Muscle of arm (tissue), 14 donors: ENCODE data around the gene PRIM1. TPM values are rescaled to one million over a fixed set of nuclear protein-coding genes. Genes with fewer than 3 reads are reported as not detected.
A peak's percentile ranks its signal among the peaks of the same experiment; 100 is the strongest.
"Not testable (repeated sequence)": the region's sequence is repeated elsewhere in the genome, so short reads cannot be mapped to it uniquely, and the experiment has no call there.

Experiments
- DNase-seq: peaks from one replicate; pipeline ENCODE4 v3.0.0-alpha.2; 2013
- long read RNA-seq, 11 donors: transcript quantifications; one replicate each; lab custom pipeline, GENCODE V29; 2026
- polyA plus RNA-seq, 12 donors: library from polyadenylated mRNA; unstranded; fragments of 120-200 nt; gene quantifications; one replicate each; pipeline ENCODE4 v1.2.1, GENCODE V29; 2013; ENCODE audit not compliant: insufficient read length in 12 of 12

The PRIM1 gene
- polyA plus RNA-seq: 10 to 100 TPM in 10 of 12 donors, not detected in 2; 10.1 to 27.3 (median 13.7) TPM
- long read RNA-seq, donor 1, partial matches to known transcripts: 0 of 2 reads
- long read RNA-seq, donor 1, other reads (novel, unspliced or antisense): 0 of 2 reads
- long read RNA-seq, donor 2, partial matches to known transcripts: 0 of 2 reads
- long read RNA-seq, donor 2, other reads (novel, unspliced or antisense): 0 of 2 reads
- long read RNA-seq, donor 3, partial matches to known transcripts: 0 of 1 reads
- long read RNA-seq, donor 3, other reads (novel, unspliced or antisense): 0 of 1 reads
- long read RNA-seq, donor 4: 0 reads
- long read RNA-seq, donor 5: 0 reads
- long read RNA-seq, donor 6, partial matches to known transcripts: 0 of 2 reads
- long read RNA-seq, donor 6, other reads (novel, unspliced or antisense): 0 of 2 reads
- long read RNA-seq, donor 7, partial matches to known transcripts: 0 of 1 reads
- long read RNA-seq, donor 7, other reads (novel, unspliced or antisense): 0 of 1 reads
- long read RNA-seq, donor 8: 0 reads
- long read RNA-seq, donor 9, partial matches to known transcripts: 0 of 1 reads
- long read RNA-seq, donor 9, other reads (novel, unspliced or antisense): 0 of 1 reads
- long read RNA-seq, donor 10: 0 reads
- long read RNA-seq, donor 11, partial matches to known transcripts: 0 of 1 reads
- long read RNA-seq, donor 11, other reads (novel, unspliced or antisense): 0 of 1 reads

- peak; percentile 86 for DNase-seq
Measured at GRCh38 chr12:56751712-56752598, at the start of gene PRIM1. TSS of gene PRIM1 (minus strand) at chr12:56752323. CDS start at chr12:56752298, 25 bp downstream.

DNA sequence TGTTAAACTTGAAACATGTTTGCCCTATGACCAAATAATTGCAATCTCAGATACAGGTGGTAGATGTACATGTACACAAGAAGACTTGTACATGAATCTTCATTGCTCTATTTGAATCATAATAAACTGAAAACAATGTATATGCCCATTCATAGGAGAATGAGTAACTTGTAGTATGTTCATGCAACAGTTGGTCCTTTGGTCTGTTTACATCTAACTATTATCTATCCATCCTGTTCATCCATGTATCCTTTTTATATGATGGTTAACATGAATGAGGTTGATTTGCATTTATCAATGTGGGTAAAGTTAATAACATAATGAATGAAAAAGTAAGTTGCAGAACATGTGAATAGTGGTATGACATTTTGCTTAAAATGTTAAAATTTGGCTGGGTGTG lies 48.1 kb upstream of the PRIM1 start:
- no peak for DNase-seq

- DNase-seq: not testable (repeated sequence)
Measured at GRCh38 chr12:56799345-56799744, 47.2 kb upstream of the PRIM1 start.

DNA sequence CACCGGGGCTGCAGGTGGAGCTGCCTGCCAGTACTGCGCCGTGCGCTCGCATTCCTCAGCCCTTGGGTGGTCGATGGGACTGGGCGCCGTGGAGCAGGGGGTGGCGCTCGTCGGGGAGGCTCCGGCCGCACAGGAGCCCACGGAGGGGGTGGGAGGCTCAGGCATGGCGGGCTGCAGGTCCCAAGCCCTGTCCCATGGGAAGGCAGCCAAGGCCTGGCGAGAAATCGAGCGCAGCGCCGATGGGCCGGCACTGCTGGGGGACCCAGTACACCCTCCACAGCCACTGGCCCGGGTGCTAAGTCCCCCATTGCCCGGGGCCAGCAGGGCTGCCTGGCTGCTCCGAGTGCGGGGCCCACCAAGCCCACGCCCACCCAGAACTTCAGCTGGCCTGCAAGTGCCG lies 43.7 kb upstream of the PRIM1 start:
- not testable (repeated sequence) for DNase-seq

GRCh38 chr12:56795046-56795562 lies 43.0 kb upstream of the PRIM1 start:
- DNase-seq: not testable (repeated sequence)

DNA sequence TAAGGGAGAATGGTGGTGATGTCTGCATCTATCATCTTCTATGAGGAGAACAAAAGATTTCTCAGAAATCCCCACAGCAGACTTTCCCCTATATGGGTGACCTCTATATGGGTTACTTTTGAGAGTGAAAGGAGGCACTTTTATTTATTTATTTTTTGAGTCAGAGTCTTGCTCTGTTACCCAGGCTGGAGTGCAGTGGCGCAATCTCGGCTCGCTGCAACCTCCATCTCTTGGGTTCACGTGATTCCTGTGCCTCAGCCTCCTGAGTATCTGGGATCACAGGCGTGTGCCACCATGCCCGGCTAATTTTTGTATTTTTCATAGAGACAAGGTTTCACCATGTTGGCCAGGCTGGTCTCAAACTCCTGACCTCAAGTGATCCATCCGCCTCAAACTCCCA lies 41.0 kb upstream of the PRIM1 start:
- DNase-seq: not testable (repeated sequence)

GRCh38 chr12:56792678-56793077 lies 40.6 kb upstream of the PRIM1 start:
- DNase-seq: no peak

DNA sequence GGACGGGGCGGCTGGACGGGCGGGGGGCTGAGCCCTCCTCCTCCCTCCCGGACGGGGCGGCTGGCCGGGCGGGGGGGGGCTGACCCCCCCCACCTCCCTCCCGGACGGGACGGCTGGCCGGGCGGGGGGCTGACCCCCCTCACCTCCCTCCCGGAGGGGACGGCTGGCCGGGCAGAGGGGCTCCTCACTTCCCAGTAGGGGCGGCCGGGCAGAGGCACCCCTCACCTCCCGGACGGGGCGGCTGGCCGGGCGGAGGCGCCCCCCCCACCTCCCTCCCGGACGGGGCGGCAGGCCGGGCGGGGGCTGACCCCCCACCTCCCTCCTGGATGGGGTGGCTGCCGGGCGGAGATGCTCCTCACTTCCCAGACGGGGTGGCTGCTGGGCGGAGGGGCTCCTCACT lies 37.3 kb upstream of the PRIM1 start:
- not testable (repeated sequence) for DNase-seq

DNA sequence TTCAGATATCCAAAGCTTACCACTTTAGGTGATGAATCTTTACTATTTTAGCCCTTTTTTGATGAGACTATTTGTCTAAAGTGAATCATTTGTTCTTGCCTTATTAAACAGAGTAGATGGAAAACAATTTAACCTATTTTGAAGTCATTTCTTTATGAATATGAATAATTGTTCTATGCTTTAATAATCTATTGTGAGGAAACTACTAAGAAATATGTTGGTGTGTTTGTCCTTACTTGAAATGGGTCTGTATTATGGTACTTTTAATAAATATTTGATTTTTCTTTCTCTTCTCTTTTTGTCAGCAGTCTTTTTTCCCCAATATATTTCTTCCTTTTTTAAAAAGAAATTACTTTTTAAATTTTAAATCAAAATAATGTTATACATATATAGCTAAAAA lies 35.4 kb upstream of the PRIM1 start:
- no peak for DNase-seq

DNA sequence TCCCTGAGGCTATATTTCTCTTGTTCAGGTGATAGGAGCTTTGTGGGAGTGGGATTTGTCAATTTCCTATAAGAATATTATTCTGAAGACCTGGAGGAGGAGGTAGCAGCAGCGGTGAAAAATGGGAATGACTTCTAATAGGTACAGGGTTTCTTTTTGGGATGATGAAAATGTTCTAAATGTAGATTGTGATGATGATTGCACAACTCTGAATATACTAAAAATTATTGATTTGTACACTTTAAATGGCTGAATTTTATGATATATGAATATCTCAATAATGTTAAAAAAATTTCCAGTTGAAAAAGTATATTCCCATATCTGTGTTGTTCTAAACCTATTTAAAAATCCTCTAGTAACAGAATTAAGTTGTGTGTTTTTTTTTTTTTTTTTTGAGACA lies 33.8 kb upstream of the PRIM1 start:
- no peak for DNase-seq

DNA sequence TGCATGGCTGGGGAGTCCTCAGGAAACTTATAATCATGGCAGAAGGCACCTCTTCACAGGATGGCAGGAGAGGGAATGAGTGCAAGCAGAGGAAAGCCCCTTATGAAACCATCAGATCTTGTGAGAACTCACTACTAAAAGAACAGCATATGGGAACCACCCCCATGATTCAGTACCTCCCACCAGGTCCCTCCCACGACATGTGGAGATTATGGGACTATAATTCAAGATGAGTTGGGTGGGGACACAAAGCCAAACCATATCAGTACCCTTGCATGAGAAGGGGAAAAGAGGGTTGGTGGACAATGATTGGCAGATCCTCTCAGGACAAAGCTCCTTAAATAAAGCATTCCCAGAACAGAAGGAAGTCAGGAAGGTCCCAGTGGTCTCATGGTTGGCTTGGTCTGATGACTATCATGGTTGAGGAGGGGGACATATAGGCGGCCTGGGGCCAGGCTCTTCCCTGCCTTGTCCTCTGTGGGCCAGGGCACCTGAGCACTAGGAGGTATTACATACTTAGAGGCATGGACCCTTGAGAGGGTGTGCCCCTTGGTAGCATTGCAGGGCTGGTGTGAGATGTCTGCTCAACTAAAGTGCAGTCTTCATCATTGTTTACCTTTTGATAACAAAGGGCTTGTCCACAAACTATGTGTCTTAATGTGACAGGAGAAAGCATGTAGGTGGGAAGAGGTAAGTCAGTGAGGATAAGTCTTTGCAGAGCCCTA lies 33.2 kb upstream of the PRIM1 start:
- no peak for DNase-seq

- DNase-seq: no peak
Measured at GRCh38 chr12:56781726-56782125, 29.6 kb upstream of the PRIM1 start.

DNA sequence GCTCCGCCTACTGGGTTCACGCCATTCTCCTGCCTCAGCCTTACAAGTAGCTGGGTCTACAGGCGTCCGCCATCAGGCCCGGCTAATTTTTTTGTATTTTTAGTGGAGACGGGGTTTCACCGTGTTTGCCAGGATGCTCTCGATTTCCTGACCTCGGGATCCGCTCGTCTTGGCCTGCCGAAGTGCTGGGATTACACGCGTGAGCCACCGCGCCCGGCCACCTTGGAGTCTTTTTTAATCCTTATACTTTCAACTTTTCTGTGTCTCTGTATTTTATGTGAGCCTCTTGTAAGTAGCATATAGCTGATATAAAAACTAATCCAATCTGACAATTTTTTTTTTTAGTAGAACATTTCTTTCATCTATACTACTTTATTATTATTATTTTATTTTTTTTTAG lies 26.6 kb upstream of the PRIM1 start:
- DNase-seq: no peak

- no peak for DNase-seq
Measured at GRCh38 chr12:56776654-56777053, 24.5 kb upstream of the PRIM1 start.

DNA sequence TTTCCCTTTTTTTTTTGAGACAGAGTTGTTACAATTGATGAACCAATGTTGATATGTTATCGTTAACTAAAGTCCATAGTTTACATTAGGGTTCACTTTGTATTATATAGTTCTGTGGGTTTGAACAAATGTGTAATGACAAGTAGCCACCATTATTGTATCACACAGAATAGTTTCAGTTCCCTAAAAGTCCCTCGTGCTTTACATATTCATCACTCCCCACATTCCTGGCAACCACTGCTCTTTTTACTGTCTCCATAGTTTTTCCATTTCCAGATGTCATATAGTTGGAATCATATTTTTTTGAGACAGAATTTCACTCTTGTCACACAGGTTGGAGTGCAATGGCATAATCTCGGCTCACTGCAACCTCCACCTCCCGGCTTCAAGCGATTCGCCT lies 23.5 kb upstream of the PRIM1 start:
- peak; percentile 10 for DNase-seq

DNA sequence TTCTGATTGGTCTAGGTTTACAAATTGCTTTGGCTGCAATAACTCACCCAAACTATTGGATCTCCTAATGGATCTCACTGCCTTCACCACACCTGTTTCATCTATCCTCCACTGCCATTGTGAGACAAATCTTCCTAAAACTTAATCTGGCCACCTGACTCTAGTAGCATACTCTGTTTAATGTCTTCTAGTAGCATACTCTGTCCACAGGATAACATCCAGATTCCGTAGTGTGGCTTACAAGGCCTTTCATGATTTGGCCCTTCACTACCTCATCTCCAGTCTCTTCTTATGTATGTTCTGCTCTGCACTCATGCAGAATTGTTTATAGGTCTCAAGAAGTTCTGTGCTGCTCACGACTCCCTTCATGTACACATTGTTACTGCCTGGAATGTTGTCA lies 21.0 kb upstream of the PRIM1 start:
- DNase-seq: no peak

DNA sequence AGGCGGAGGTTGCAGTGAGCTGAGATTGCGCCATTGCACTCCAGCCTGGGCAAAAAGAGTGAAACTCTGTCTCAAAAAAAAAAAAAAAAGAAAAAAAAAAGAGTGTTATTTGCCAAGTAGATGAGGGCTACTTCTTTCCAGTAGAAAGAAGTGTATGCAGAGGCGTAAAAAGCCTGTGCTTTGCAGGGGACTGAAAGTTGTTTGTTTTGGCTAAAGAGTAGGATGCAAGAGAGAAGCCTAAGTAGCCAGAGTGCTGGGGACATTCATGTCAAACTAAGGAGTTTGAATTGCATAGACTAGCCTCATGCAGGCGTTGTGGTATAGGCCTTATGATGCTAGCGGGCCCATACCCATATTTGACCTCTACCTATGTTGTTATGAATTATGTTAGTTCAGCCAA lies 20.5 kb upstream of the PRIM1 start:
- no peak for DNase-seq

- DNase-seq: no peak
Measured at GRCh38 chr12:56769868-56770267, 17.7 kb upstream of the PRIM1 start.

- no peak for DNase-seq
Measured at GRCh38 chr12:56768424-56768823, 16.3 kb upstream of the PRIM1 start.

- peak; percentile 14 for DNase-seq
Measured at GRCh38 chr12:56766535-56766934, 14.4 kb upstream of the PRIM1 start.
